H54 (cell line): ENCODE data around the gene KRT6A.

Experiments used
- DNase-seq: peaks from one replicate; pipeline ENCODE4 v3.0.0; 2011; ENCODE audit warnings: low spot score, mixed read lengths; ENCODE audit not compliant: insufficient read length
- FAIRE-seq: peaks from 3 replicates; lab custom pipeline; 2011; peaks lifted over from hg19 to GRCh38; lab: Jason Lieb, UNC
- POLR2A ChIP-seq: IDR thresholded peaks from 2 replicates; pipeline ENCODE4 v1.6.1; 2011; ENCODE audit warnings: low read depth, mild to moderate bottlenecking, low read length

KRT6A gene

GRCh38 chr12:52519826-52520662, 27.0 kb upstream of the KRT6A start, which contains the start of gene KRT5:
Gene KRT5, minus strand, starts transcription at chr12:52520394. Its CDS starts 98 bp downstream, at chr12:52520296.
- TF ChIP-seq POLR2A = no peak

GRCh38 chr12:52519387-52519703, 26.3 kb upstream of the KRT6A start:
- no peak for TF ChIP-seq POLR2A
- FAIRE-seq = no peak
- DNase-seq = no peak

More at GRCh38 chr12:52519826-52520662, 27.0 kb upstream of the KRT6A start, which contains the start of gene KRT5:
- FAIRE-seq (no peak), DNase-seq (no peak)

DNA sequence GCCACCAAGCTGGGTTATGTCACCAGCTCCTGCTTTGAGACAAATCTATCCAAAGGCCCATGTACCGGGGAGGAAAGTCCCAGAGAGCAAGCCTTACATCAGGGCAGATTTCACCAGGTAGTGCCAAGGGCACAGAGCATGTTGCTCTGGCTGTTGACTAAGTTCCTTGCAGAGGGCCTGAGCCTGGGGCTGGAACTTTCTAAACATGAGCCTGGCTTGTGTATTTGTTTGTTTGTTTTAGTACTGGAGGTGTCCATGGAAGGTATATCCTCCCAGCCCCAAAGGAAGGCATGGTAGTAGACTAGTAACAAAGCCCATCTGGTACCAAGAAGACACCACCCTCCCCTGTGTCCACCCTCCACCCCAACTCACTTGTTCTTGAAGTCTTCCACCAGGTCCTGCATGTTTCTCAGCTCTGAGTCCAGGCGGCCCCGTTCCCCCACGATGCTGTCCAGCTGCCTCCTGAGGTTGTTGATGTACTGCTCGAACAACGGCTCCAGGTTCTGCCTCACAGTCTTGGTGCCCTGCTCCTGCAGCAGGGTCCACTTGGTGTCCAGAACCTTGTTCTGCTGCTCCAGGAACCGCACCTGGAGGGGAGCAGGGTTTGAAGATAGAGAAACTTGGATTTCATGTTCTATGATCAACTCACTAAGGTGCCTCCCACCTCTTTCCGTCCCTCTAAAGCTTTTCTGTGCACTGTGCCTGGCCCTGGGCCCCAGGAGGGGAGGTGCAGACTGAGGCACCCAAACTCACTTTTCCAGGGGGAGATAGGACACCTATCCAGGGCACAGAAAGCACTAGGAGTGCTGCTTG, 25.7 kb upstream of the KRT6A start:
- DNase-seq (no peak), FAIRE-seq (no peak)
- TF ChIP-seq POLR2A = no peak

DNA sequence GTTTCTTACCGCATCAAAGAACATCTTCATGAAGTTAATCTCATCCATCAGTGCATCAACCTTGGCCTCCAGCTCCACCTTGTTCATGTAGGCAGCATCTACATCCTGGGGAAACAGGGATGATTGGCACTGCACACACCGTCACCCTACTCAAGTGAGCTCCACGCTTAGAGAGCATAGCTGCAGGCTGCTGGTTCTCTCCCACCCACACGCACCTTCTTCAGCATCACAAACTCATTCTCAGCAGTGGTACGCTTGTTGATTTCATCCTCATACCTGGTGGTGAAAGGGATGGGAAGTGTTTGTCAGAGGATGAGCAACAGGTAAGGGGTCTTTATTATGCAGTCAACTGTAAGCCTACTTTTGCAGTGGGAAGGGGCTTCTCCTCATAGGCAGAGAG, 24.8 kb upstream of the KRT6A start:
- no peak for FAIRE-seq
- DNase-seq = no peak
- no peak for TF ChIP-seq POLR2A

- TF ChIP-seq POLR2A = no peak
- DNase-seq (no peak), FAIRE-seq (no peak)
Measured at GRCh38 chr12:52517005-52517835, 24.2 kb upstream of the KRT6A start.

DNA sequence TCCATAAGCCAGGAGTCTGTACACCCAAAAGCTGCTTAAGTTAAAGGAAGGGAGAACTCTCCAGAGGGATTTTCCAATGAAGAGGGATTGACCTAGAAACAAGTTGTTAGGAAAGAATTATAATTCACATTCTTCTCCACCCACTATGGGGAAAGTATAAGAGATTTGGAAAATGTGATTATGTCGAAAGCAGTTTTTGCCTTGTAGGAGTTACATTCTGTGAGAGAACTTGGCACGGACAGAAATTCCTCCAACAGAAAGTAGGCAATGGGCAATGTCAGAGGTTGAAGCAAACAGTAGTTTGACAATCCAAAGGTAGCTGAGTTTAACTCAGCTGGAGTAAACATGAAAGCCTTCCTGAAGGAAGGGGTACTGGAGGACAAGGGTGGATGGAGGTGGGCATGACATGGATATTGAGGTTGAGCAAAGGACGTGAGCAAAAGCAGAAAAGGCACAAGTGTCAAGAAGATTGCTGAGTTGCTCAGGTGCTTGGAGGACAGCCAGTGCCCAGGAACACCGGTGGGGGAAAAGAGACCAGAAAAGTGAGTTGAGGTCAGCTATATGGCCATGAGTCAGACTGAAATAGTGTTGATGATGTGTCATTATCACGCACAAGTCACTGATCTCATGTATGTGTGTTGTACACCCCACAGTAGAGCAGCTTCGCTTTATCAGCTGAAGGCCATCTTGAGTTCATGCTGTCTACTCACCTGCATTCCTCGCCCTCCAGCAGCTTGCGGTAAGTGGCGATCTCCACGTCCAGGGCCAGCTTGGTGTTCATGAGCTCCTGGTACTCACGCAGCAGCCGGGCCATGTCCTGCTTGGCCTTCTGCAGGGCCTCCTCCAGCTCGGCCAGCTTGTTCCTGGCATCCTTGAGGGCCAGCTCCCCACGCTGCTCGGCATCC, 23.1 kb upstream of the KRT6A start:
- DNase-seq (no peak), FAIRE-seq (no peak)
- TF ChIP-seq POLR2A = no peak

DNA sequence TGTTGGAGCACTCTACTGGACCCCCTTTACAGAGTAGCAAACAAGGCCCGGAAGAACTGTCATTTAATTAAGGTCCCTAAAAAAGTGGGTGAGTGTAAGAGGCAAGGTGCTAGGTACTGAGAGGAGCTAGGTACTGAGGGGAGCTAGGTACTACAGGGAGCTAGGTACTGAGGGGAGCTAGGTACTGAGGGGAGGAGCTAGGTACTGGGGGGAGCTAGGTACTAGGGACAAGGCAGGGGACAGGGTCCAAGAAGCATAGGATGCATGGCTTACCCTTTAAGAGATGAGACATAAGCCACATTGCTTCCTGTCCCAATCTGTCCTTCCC, 22.2 kb upstream of the KRT6A start:
- no peak for FAIRE-seq
- DNase-seq = no peak
- TF ChIP-seq POLR2A = no peak

DNA sequence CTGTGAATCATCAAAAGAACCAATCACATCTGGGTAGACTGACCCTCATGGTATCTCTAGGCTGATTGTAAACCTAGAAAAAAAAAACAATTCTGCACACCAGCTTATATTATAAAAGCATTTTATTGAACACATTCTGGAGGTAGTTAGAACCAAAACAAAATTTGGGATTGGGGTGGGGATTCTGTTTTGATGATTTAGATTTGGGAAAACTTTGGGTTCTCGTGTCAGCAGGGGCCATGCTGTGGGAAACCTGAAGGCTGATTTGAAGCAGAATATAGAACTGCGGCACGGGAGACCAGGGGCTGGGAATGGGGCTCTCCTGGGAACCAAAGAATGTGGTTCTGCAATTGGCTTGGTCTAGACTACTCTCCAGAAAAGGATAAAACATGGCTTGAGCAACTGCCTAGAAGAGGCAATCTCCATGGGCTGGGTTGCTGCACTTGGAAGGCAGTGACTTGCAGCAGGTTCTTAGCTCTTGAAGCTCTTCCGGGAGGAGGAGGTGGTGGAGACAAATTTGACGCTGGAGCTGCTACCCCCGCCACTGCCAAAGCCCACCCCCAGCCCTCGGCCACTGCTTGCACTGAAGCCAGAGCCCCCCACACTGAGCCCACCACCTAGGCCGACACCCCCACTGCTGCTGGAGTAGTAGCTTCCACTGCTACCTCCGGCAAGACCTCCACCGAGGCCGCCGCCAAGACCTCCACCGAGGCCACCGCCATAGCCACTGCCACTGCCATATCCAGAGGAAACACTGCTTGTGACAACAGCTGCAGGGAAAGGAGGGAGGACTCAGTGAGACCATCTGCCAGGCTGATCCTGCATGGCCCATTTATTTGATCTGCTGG, 21.6 kb upstream of the KRT6A start:
- no peak for DNase-seq
- TF ChIP-seq POLR2A = no peak
- FAIRE-seq = no peak

- no peak for DNase-seq
- FAIRE-seq = no peak
- TF ChIP-seq POLR2A = no peak
Measured at GRCh38 chr12:52513736-52514135, 20.7 kb upstream of the KRT6A start.

DNA sequence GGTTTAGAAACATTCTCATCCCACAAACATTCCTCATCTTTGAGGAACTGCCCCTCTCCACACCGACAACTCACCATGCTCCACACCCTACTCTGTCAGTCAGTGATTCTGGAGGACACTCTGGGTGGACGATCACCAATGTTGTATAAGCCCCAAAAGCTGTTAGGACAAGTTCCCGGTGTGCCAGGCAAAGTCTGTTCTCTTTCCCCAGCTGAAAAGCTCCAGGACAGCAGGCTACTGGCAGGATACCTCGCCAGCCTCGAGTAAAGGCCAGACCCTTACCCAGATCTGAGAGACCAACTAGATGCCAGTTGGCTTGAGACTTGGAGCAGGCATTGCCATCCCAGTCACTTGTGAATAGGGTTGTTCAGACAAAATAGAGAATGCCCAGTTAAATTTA, 15.2 kb upstream of the KRT6A start:
- FAIRE-seq = no peak
- TF ChIP-seq POLR2A = no peak
- DNase-seq = no peak

GRCh38 chr12:52506858-52507715, 14.0 kb upstream of the KRT6A start:
- TF ChIP-seq POLR2A = no peak
- FAIRE-seq = peak; percentile 75
- DNase-seq = peak; percentile 31
